ENCODE results near the gene NFKB2. TPM values are rescaled to one million over a fixed set of nuclear protein-coding genes. Genes with fewer than 3 reads are reported as not detected.
A peak's percentile ranks its signal among the peaks of the same experiment; 100 is the strongest.

NFKB2 gene
- 100 to 1,000 TPM; 146 to 147 TPM for total RNA-seq
- polyA plus RNA-seq = 10 to 100 TPM in 1 of 2 donors, 1 to 10 TPM in 1; 6.6 to 25.2 TPM

- Histone ChIP-seq H3K4me3 (ENCODE audit: low read length in 2 of 2) (peak within 1 kb of the TSS; percentile 97 to 98), H3K9me3 (ENCODE audit: control insufficient read depth in 1 of 2, low read length in 2 of 2) (no peaks in the 10 kb centered on the region), H3K4me1 (ENCODE audit: insufficient read depth, low read length) (peaks cover 53% of the 10 kb centered on the region), H3K36me3 (ENCODE audit: insufficient read depth, low read length) (peaks cover 23% of the 10 kb centered on the region), H3K27me3 (ENCODE audit: insufficient read depth, low read length) (no peaks in the 10 kb centered on the region), H3K27ac (ENCODE audit: low read depth, low read length) (peak within 1 kb of the TSS; percentile 100)
- ChIA-PET CTCF (ENCODE audit: partially characterized antibody) (interaction anchor here (0.6 to 10.3 kb wide), 13 partner anchors 9 to 559 kb away, joined by 3 to 88 read pairs (median 7); partner anchors contain the start of genes ACTR1A, C10orf95 and CUEDC2), POLR2A (ENCODE audit: partially characterized antibody) (interaction anchor here (0.5 to 8.3 kb wide), 23 partner anchors 9 to 578 kb away, joined by 3 to 122 read pairs (median 4); partner anchors contain the start of genes ACTR1A, C10orf95, CUEDC2 and ELOVL3)
- peaks cover 23 to 76% (median 41%) of the 10 kb centered on the region in 4 donors for H3K4me1 Mint-ChIP-seq
- H3K4me3 Mint-ChIP-seq = peak within 1 kb of the TSS; percentile 94 to 98 (median 96)
- no peaks in the 10 kb centered on the region for H3K27me3 Mint-ChIP-seq
- intact Hi-C loops (cut with micrococcal nuclease) = loop anchor here (1.0 to 5.0 kb wide), 5 partner anchors 243 to 565 kb away; partner anchors contain the start of genes CNNM2, NOLC1 and PPRC1
- peaks cover 0 to 2% (median 0%) of the 10 kb centered on the region in 8 donors for H3K9me3 Mint-ChIP-seq
- H3K36me3 Mint-ChIP-seq = peaks cover 7 to 52% of the 10 kb centered on the region in 2 donors
- peak; percentile 91 to 94 (median 93) for DNase-seq
- H3K27ac Mint-ChIP-seq = peak within 1 kb of the TSS; percentile 98 to 100 (median 100)
These were observed at the start of gene NFKB2 for GRCh38 chr10:102395400-102396316. Gene NFKB2 (plus strand): TSS chr10:102395705. CDS start chr10:102395960, 255 bp downstream.

GRCh38 chr10:102347236-102347828 is 48.2 kb upstream of the NFKB2 start:
- Histone ChIP-seq H3K4me3 (ENCODE audit: low read length in 2 of 2) (no peak overlapping the region), H3K9me3 (ENCODE audit: control insufficient read depth in 1 of 2, low read length in 2 of 2) (no peaks in the 10 kb centered on the region), H3K4me1 (ENCODE audit: insufficient read depth, low read length) (no peaks in the 10 kb centered on the region), H3K27ac (ENCODE audit: low read depth, low read length) (no peak overlapping the region), H3K27me3 (ENCODE audit: insufficient read depth, low read length) (no peaks in the 10 kb centered on the region), H3K36me3 (ENCODE audit: insufficient read depth, low read length) (peaks cover 16% of the 10 kb centered on the region)
- ChIA-PET POLR2A (ENCODE audit: partially characterized antibody) (interaction anchor here (0.8 kb wide), 1 partner anchor 117 kb away, joined by 3 read pairs; no protein-coding TSS in a partner anchor), CTCF (ENCODE audit: partially characterized antibody) (interaction anchor here (0.8 to 14.4 kb wide), 4 partner anchors 8 to 178 kb away, joined by 3 to 549 read pairs (median 5); partner anchors contain the start of genes ELOVL3 and PITX3)
- peaks cover 0 to 2% (median under 1%) of the 10 kb centered on the region in 4 donors for H3K4me1 Mint-ChIP-seq
- H3K27me3 Mint-ChIP-seq = no peaks in the 10 kb centered on the region
- no peaks in the 10 kb centered on the region for H3K9me3 Mint-ChIP-seq
- no peak for DNase-seq
- peaks cover 17 to 53% of the 10 kb centered on the region in 2 donors for H3K36me3 Mint-ChIP-seq
- H3K27ac Mint-ChIP-seq = peak overlapping the region in 3 of 7 donors; percentile 6 to 36 (median 18)
- peak overlapping the region in 1 of 8 donors; percentile 62 for H3K4me3 Mint-ChIP-seq
- intact Hi-C loops (cut with micrococcal nuclease) = no loop called here

DNA sequence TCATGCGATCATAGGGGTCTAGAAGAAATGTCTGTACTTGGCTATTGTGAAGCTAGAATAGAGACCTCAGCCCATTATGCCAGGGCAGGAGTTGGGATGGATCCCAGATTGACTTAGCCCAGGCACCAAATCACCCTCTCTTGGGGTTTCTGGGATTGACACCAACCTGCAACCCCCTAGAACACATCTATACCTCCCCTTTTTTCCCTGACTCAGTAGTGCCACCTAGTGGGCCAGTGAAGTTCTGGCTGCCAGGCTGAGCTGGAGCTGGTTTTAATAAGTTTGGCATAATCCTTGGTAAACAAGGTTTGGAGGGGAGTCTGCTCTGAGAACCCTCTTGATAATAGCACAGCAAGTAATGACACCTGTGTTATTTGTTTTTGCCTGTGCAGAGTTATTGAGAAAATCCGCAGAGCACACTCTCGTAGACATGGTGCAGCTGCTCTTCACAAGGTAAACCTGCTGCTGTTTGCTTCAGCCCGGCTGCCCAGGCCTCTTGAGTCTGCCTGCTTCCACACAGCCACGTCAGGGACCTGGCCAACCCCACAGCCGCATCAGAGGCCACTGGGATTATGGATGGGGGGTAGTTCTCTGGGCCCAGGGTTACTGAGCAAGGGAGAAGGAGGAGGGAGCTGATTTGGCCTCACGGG is 43.3 kb upstream of the NFKB2 start:
- Histone ChIP-seq H3K9me3 (ENCODE audit: control insufficient read depth in 1 of 2, low read length in 2 of 2) (no peaks in the 10 kb centered on the region), H3K27me3 (ENCODE audit: insufficient read depth, low read length) (no peaks in the 10 kb centered on the region), H3K27ac (ENCODE audit: low read depth, low read length) (no peak overlapping the region), H3K4me3 (ENCODE audit: low read length in 2 of 2) (no peak overlapping the region), H3K36me3 (ENCODE audit: insufficient read depth, low read length) (peaks cover 48% of the 10 kb centered on the region), H3K4me1 (ENCODE audit: insufficient read depth, low read length) (no peaks in the 10 kb centered on the region)
- no peaks in the 10 kb centered on the region for H3K27me3 Mint-ChIP-seq
- no peaks in the 10 kb centered on the region for H3K9me3 Mint-ChIP-seq
- ChIA-PET POLR2A (ENCODE audit: partially characterized antibody) (interaction anchor here (2.2 to 4.5 kb wide), 2 partner anchors 120 to 122 kb away, joined by 9 to 30 read pairs; no protein-coding TSS in a partner anchor), CTCF (ENCODE audit: partially characterized antibody) (interaction anchor here (0.6 to 14.4 kb wide), 40 partner anchors 9 to 240 kb away, joined by 3 to 549 read pairs (median 6); partner anchors contain the start of genes ELOVL3, GBF1, NOLC1 and PITX3)
- peak overlapping the region in 1 of 7 donors; percentile 25 for H3K27ac Mint-ChIP-seq
- H3K4me1 Mint-ChIP-seq = peaks cover 0 to 4% (median 1%) of the 10 kb centered on the region in 4 donors
- no peak overlapping the region for H3K4me3 Mint-ChIP-seq
- DNase-seq = peak; percentile 60 to 71 (median 67)
- H3K36me3 Mint-ChIP-seq = peaks cover 33 to 65% of the 10 kb centered on the region in 2 donors
- intact Hi-C loops (cut with micrococcal nuclease) = loop anchor here (1.0 kb wide), 4 partner anchors 47 to 220 kb away; no protein-coding TSS in a partner anchor

DNA sequence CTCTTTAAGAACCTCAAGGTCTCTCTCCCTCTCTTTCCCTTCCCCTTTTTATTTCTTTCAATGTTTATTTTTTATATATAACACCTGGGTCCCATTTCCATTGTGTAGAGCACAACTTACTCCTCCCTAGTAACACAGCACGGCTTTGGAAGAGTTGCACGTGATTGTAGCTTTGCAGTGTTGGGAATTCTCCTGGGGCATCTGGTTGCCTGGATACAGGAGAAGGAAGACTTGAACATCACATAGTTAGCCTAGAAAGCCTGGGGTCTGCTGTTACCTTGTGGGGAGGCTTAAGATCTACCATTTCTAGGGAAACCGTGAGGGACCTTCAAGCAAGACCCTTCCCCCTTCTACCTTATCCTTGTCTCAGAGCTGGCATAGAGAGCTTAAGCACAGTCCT is 41.1 kb upstream of the NFKB2 start:
- Histone ChIP-seq H3K36me3 (ENCODE audit: insufficient read depth, low read length) (peaks cover 70% of the 10 kb centered on the region), H3K9me3 (ENCODE audit: control insufficient read depth in 1 of 2, low read length in 2 of 2) (no peaks in the 10 kb centered on the region), H3K4me3 (ENCODE audit: low read length in 2 of 2) (no peak overlapping the region), H3K4me1 (ENCODE audit: insufficient read depth, low read length) (no peaks in the 10 kb centered on the region), H3K27me3 (ENCODE audit: insufficient read depth, low read length) (no peaks in the 10 kb centered on the region), H3K27ac (ENCODE audit: low read depth, low read length) (no peak overlapping the region)
- no peaks in the 10 kb centered on the region for H3K9me3 Mint-ChIP-seq
- peak overlapping the region in 1 of 7 donors; percentile 29 for H3K27ac Mint-ChIP-seq
- ChIA-PET CTCF (ENCODE audit: partially characterized antibody) (interaction anchor here (0.7 to 14.4 kb wide), 8 partner anchors 11 to 260 kb away, joined by 3 to 549 read pairs (median 5); partner anchors contain the start of genes ACTR1A, ELOVL3 and PITX3), POLR2A (ENCODE audit: partially characterized antibody) (interaction anchor here (0.5 to 1.6 kb wide), 3 partner anchors 46 to 612 kb away, joined by 3 to 5 read pairs (median 4); partner anchors contain the start of gene ELOVL3)
- peaks cover 0 to 4% (median 0%) of the 10 kb centered on the region in 4 donors for H3K4me1 Mint-ChIP-seq
- DNase-seq = no peak
- H3K36me3 Mint-ChIP-seq = peaks cover 46 to 73% of the 10 kb centered on the region in 2 donors
- no peaks in the 10 kb centered on the region for H3K27me3 Mint-ChIP-seq
- H3K4me3 Mint-ChIP-seq = no peak overlapping the region
- intact Hi-C loops (cut with micrococcal nuclease) = no loop called here

DNA sequence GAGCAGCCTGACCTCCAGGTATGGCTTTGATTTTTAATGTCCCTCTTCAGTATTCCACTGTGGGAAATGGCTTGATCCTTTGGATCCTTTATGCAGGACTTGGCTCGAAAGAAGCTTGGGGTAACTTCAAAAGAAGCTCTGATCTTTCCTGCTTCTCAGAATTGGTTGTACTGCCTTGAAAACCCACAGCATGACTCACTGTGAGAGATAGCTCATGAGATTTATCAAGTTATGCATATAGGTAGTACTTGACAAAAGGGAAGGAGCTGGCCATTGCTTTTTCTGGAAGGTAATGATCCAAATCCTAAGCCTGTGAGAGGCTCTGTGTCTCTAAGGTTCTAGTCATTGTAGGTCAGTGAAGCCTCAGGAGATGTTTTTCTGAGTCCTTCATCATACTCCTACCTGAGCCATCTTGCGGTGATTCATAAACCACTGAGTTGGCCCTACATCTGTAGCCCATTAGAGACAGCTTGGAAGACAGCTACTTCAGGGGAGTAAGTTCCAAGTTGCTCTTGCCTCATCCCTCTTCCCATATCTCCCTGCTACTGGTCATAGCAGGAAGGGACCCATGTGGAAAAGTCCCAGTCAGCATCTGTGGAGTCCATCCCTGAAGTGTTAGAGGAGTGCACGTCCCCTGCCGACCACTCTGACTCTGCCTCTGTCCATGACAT is 36.7 kb upstream of the NFKB2 start:
- intact Hi-C loops (cut with micrococcal nuclease) = no loop called here
- Histone ChIP-seq H3K27me3 (ENCODE audit: insufficient read depth, low read length) (no peaks in the 10 kb centered on the region), H3K27ac (ENCODE audit: low read depth, low read length) (no peak overlapping the region), H3K9me3 (ENCODE audit: control insufficient read depth in 1 of 2, low read length in 2 of 2) (no peaks in the 10 kb centered on the region), H3K4me1 (ENCODE audit: insufficient read depth, low read length) (no peaks in the 10 kb centered on the region), H3K36me3 (ENCODE audit: insufficient read depth, low read length) (peaks cover 82% of the 10 kb centered on the region), H3K4me3 (ENCODE audit: low read length in 2 of 2) (no peak overlapping the region)
- Mint-ChIP-seq H3K9me3 (peaks cover 0 to 3% (median 0%) of the 10 kb centered on the region in 8 donors), H3K27me3 (no peaks in the 10 kb centered on the region), H3K27ac (peak overlapping the region in 2 of 7 donors; percentile 5 to 55), H3K4me3 (no peak overlapping the region), H3K36me3 (peaks cover 73 to 83% of the 10 kb centered on the region in 2 donors), H3K4me1 (peaks cover 0 to 4% (median 2%) of the 10 kb centered on the region in 4 donors)
- no peak for DNase-seq
- CTCF ChIA-PET (ENCODE audit: partially characterized antibody) = interaction anchor here (1.3 to 14.4 kb wide), 3 partner anchors 9 to 189 kb away, joined by 4 to 549 read pairs (median 13); partner anchors contain the start of genes ELOVL3 and PITX3
- POLR2A ChIA-PET (ENCODE audit: partially characterized antibody) = interaction anchor here (1.0 kb wide), 1 partner anchor 13 kb away, joined by 4 read pairs; no protein-coding TSS in a partner anchor

DNA sequence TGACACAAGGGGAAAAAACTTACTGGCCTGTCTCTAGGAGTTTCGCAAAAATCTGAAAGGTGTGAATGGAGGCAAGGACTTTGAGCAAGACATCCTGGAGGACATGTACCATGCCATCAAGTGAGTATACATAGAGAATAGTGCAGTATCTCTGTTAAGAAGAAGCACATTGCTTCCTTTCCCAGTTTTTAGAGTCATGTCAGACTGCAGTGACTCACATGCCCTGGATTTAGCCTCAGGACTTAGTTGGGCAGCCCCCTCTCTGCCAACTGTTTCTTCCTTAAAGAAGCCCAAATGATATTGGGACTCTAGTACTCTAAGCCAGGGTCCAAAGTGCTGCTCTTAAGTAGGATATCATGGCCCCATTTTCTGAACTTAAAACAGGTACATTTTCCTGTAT is 28.1 kb upstream of the NFKB2 start:
- no peak overlapping the region for H3K4me3 ChIP-seq (ENCODE audit: low read length in 2 of 2)
- no peak overlapping the region for H3K4me3 Mint-ChIP-seq
- no peaks in the 10 kb centered on the region for H3K9me3 ChIP-seq (ENCODE audit: control insufficient read depth in 1 of 2, low read length in 2 of 2)
- DNase-seq = no peak
- H3K27ac Mint-ChIP-seq = no peak overlapping the region
- no peaks in the 10 kb centered on the region for H3K27me3 ChIP-seq (ENCODE audit: insufficient read depth, low read length)
- no peak overlapping the region for H3K27ac ChIP-seq (ENCODE audit: low read depth, low read length)
- intact Hi-C loops (cut with micrococcal nuclease) = no loop called here
- ChIA-PET CTCF (ENCODE audit: partially characterized antibody) (interaction anchor here (2.0 kb wide), 1 partner anchor 137 kb away, joined by 9 read pairs; no protein-coding TSS in a partner anchor), POLR2A (ENCODE audit: partially characterized antibody) (no interaction called here)
- peaks cover 91% of the 10 kb centered on the region for H3K36me3 ChIP-seq (ENCODE audit: insufficient read depth, low read length)
- H3K36me3 Mint-ChIP-seq = peaks cover 82 to 87% of the 10 kb centered on the region in 2 donors
- H3K27me3 Mint-ChIP-seq = no peaks in the 10 kb centered on the region
- no peaks in the 10 kb centered on the region for H3K4me1 ChIP-seq (ENCODE audit: insufficient read depth, low read length)
- no peaks in the 10 kb centered on the region for H3K4me1 Mint-ChIP-seq
- no peaks in the 10 kb centered on the region for H3K9me3 Mint-ChIP-seq
